GM12878 (cell line): ENCODE data around the gene FXYD3.

Experiments
- CHD2 ChIP-seq: IDR thresholded peaks from 2 replicates; pipeline ENCODE4 v1.6.1; 2011; ENCODE audit warnings: low read depth, low read length, improper control_type of control experiment, borderline replicate concordance
- HCFC1 ChIP-seq: fragments of 150-350 bp; IDR thresholded peaks from 2 replicates; pipeline ENCODE4 v1.6.1; 2014; ENCODE audit warnings: low read length
- HDAC6 ChIP-seq: fragments of 200-600 bp; sonication (generic); IDR thresholded peaks from one replicate; pipeline ENCODE4 v1.8.0; 2017; ENCODE audit warnings: antibody characterized with exemption; ENCODE audit not compliant: unreplicated experiment
- SUZ12 ChIP-seq: fragments of 200-600 bp; sonication (generic); IDR thresholded peaks from one replicate; pipeline ENCODE4 v1.6.1; 2018; ENCODE audit warnings: antibody characterized with exemption, mild to moderate bottlenecking; ENCODE audit not compliant: unreplicated experiment
- ZNF207 ChIP-seq: fragments of 450-650 bp; IDR thresholded peaks from 2 replicates; pipeline ENCODE4 v1.6.1; 2014; ENCODE audit warnings: antibody characterized with exemption, mild to moderate bottlenecking, borderline replicate concordance
- ZNF274 ChIP-seq: IDR thresholded peaks from one replicate; pipeline ENCODE4 v1.8.0; 2011; ENCODE audit not compliant: insufficient read length, insufficient read depth
- TF ChIP-seq, protein P1 (sequence below), 3 experiments: IDR thresholded peaks in 2 of 3; conservative IDR thresholded peaks in 1 of 3; 2 replicates each; pipeline ENCODE4 v1.5.1; 2011; ENCODE audit warnings: low read depth in 3 of 3, low read length in 3 of 3, mild to moderate bottlenecking in 3 of 3, control low read depth in 2 of 3, moderate library complexity in 2 of 3, inconsistent platforms in 1 of 3, mixed read lengths in 1 of 3; ENCODE audit not compliant: control insufficient read depth in 2 of 3, insufficient read depth in 1 of 3; ENCODE audit errors: extremely low read depth in 1 of 3

DNA sequence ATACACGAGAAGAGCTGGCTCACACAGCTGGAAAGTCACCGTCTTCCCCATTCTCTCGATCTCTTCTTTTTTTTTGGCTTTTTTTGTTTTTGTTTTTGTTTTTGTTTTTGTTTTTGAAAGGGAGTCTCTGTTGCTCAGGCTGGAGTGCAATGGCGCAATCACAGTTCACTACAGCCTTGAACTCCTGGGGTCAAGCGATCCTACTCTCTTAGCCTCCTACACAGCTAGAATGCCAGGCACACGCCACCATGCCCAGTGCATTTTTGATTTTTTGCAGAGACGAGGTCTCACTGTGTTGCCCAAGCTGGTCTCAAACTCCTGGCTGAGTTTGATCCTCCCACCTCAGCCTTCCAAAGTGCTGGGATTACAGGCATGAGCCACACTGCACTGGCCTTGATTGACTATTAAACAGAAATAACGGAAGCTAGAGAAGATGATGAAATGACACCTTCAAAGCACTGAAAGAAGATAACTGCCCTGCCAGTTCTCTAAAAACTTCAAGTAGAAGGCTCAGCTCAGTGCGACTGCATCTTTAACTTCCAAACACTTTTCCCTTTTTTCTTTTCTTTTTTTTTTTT lies 4.0 kb downstream of the FXYD3 start:
- TF ChIP-seq HDAC6, result no peak
- TF ChIP-seq ZNF274, result no peak
- TF ChIP-seq, protein P1, sequence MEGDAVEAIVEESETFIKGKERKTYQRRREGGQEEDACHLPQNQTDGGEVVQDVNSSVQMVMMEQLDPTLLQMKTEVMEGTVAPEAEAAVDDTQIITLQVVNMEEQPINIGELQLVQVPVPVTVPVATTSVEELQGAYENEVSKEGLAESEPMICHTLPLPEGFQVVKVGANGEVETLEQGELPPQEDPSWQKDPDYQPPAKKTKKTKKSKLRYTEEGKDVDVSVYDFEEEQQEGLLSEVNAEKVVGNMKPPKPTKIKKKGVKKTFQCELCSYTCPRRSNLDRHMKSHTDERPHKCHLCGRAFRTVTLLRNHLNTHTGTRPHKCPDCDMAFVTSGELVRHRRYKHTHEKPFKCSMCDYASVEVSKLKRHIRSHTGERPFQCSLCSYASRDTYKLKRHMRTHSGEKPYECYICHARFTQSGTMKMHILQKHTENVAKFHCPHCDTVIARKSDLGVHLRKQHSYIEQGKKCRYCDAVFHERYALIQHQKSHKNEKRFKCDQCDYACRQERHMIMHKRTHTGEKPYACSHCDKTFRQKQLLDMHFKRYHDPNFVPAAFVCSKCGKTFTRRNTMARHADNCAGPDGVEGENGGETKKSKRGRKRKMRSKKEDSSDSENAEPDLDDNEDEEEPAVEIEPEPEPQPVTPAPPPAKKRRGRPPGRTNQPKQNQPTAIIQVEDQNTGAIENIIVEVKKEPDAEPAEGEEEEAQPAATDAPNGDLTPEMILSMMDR (IDR thresholded peaks at IDR 0.05 in 2 of 3, conservative IDR thresholded peaks at IDR 0.05 in 1 of 3; ENCODE audit: control insufficient read depth in 2 of 3, extremely low read depth in 1 of 3, insufficient read depth in 1 of 3, low read depth in 3 of 3, low read length in 3 of 3), result no peak
- no peak for TF ChIP-seq ZNF207
- no peak for TF ChIP-seq HCFC1
- TF ChIP-seq SUZ12, result no peak
- no peak for TF ChIP-seq CHD2
